ENCODE results near the gene RAD54L.
"Not testable (repeated sequence)": the region's sequence is repeated elsewhere in the genome, so short reads cannot be mapped to it uniquely, and the experiment has no call there.

RAD54L gene

DNA sequence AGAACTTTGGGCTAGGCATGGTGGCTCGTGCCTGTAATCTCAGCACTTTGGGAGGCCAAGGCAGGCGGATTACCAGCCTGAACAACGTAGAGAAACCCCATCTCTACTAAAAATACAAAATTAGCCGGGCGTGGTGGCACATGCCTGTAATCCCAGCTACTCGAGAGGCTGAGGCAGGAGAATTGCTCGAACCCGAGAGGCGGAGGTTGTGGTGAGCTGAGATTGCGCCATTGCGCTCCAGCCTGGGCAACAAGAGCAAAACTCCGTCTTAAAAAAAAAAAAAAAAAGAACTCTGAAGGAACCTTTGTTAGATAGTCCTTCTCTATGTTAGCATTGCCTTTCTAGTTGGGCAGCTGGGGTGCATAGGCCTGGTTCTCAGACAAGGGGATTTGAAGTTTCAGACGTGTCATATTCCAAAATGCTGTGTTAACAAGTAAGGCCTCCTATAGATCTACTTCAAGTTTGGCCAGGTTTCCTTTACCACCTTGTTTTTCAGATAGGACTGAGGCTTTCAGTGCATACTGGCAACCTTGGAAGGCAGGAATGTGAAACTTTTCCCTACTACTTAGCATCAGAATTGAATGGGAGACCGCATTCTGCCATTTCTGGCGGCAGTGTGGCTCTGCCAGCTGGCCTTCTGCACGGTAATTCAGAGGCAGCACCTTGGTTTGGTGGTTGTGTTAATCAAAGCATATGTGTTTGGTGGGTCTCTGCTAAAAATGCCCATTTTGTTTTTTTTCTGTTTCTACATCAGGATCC lies 62.0 kb downstream of the RAD54L start:
- Histone ChIP-seq H3K56ac (ENCODE audit: low read length) (no peak overlapping the region), H2BK5ac (ENCODE audit: low read length) (no peak overlapping the region), H2BK15ac (replicated peaks; ENCODE audit: low read depth) (no peak overlapping the region), H3K27ac (ENCODE audit: low read depth, low read length) (no peak overlapping the region), H3K4ac (ENCODE audit: low read depth, low read length) (no peak overlapping the region), H3K4me2 (ENCODE audit: low read length) (no peak overlapping the region), H3K18ac (ENCODE audit: low read length) (no peak overlapping the region), H3K4me1 (ENCODE audit: control insufficient read depth, low read depth, low read length) (no peaks in the 10 kb centered on the region), H3K36me3 (ENCODE audit: control insufficient read depth, insufficient read depth, low read length) (peaks cover 9% of the 10 kb centered on the region), H3K79me2 (ENCODE audit: control insufficient read depth, insufficient read depth, low read length) (peaks cover 46% of the 10 kb centered on the region), H3K27me3 (ENCODE audit: insufficient read depth, low read length, poor library complexity) (no peaks in the 10 kb centered on the region), H4K5ac (ENCODE audit: low read length) (no peak overlapping the region), H3K4me3 (ENCODE audit: low read length) (no peak overlapping the region), H3K79me1 (ENCODE audit: low read length) (peaks cover 12% of the 10 kb centered on the region), H2AK5ac (ENCODE audit: low read length) (no peak overlapping the region), H3K23ac (ENCODE audit: low read length) (no peak overlapping the region), H3K9ac (ENCODE audit: low read length) (no peak overlapping the region), H2BK120ac (ENCODE audit: low read depth, low read length) (no peak overlapping the region), H4K8ac (ENCODE audit: low read depth, low read length) (no peak overlapping the region)
- no CpG with 5 or more reads among the region's 16 CpGs for WGBS (ENCODE audit: extremely low coverage, insufficient coverage, low lambda C conversion rate)
- DNase-seq = no peak

DNA sequence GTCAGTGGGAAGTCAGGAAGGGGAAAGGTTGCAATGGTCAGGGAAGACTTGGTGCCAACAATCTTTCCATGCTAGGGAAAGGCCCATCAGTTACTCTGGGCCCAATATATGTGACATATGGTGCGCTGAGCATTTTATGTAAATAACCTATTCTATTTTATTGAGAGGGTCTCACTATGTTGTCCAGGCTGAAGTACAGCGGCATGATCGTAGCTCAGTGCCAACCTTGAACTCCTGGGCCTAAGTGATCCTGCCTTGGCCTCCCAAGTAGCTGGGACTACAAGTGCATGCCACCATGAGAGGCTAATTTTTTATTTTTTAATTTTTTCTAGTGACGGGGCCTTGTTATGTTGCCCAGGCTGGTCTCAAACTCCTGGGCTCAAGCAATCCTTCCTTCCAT lies 62.8 kb downstream of the RAD54L start:
- H3K9ac ChIP-seq (ENCODE audit: low read length) = no peak overlapping the region
- no peak overlapping the region for H2BK120ac ChIP-seq (ENCODE audit: low read depth, low read length)
- no peak overlapping the region for H3K4ac ChIP-seq (ENCODE audit: low read depth, low read length)
- H3K23ac ChIP-seq (ENCODE audit: low read length) = no peak overlapping the region
- H3K27me3 ChIP-seq (ENCODE audit: insufficient read depth, low read length, poor library complexity) = no peaks in the 10 kb centered on the region
- H3K4me1 ChIP-seq (ENCODE audit: control insufficient read depth, low read depth, low read length) = no peaks in the 10 kb centered on the region
- no CpG with 5 or more reads among the region's 4 CpGs for WGBS (ENCODE audit: extremely low coverage, insufficient coverage, low lambda C conversion rate)
- H4K5ac ChIP-seq (ENCODE audit: low read length) = no peak overlapping the region
- H3K79me2 ChIP-seq (ENCODE audit: control insufficient read depth, insufficient read depth, low read length) = peaks cover 38% of the 10 kb centered on the region
- peaks cover 10% of the 10 kb centered on the region for H3K36me3 ChIP-seq (ENCODE audit: control insufficient read depth, insufficient read depth, low read length)
- no peak overlapping the region for H2BK5ac ChIP-seq (ENCODE audit: low read length)
- H2AK5ac ChIP-seq (ENCODE audit: low read length) = no peak overlapping the region
- H3K56ac ChIP-seq (ENCODE audit: low read length) = no peak overlapping the region
- H3K79me1 ChIP-seq (ENCODE audit: low read length) = peaks cover 12% of the 10 kb centered on the region
- no peak overlapping the region for H3K18ac ChIP-seq (ENCODE audit: low read length)
- DNase-seq = no peak
- no peak overlapping the region for H3K4me3 ChIP-seq (ENCODE audit: low read length)
- H3K4me2 ChIP-seq (ENCODE audit: low read length) = no peak overlapping the region
- no peak overlapping the region for H4K8ac ChIP-seq (ENCODE audit: low read depth, low read length)
- H3K27ac ChIP-seq (ENCODE audit: low read depth, low read length) = no peak overlapping the region
- no peak overlapping the region for H2BK15ac ChIP-seq (replicated peaks; ENCODE audit: low read depth)

- Histone ChIP-seq H3K36me3 (ENCODE audit: control insufficient read depth, insufficient read depth, low read length) (peaks cover 4% of the 10 kb centered on the region), H2BK120ac (ENCODE audit: low read depth, low read length) (no peak overlapping the region)
- no CpG with 5 or more reads among the region's 3 CpGs for WGBS (ENCODE audit: extremely low coverage, insufficient coverage, low lambda C conversion rate)
Measured at GRCh38 chr1:46315669-46316403, 68.3 kb downstream of the RAD54L start.

GRCh38 chr1:46317323-46317722 lies 69.8 kb downstream of the RAD54L start:
- Histone ChIP-seq H3K18ac (ENCODE audit: low read length) (no peak overlapping the region), H3K27ac (ENCODE audit: low read depth, low read length) (no peak overlapping the region), H4K5ac (ENCODE audit: low read length) (no peak overlapping the region), H2BK120ac (ENCODE audit: low read depth, low read length) (no peak overlapping the region), H2BK5ac (ENCODE audit: low read length) (no peak overlapping the region), H3K27me3 (ENCODE audit: insufficient read depth, low read length, poor library complexity) (no peaks in the 10 kb centered on the region), H2BK15ac (replicated peaks; ENCODE audit: low read depth) (no peak overlapping the region), H3K56ac (ENCODE audit: low read length) (no peak overlapping the region), H3K79me2 (ENCODE audit: control insufficient read depth, insufficient read depth, low read length) (no peaks in the 10 kb centered on the region), H3K9ac (ENCODE audit: low read length) (no peak overlapping the region), H3K4ac (ENCODE audit: low read depth, low read length) (no peak overlapping the region), H3K79me1 (ENCODE audit: low read length) (no peaks in the 10 kb centered on the region), H3K23ac (ENCODE audit: low read length) (no peak overlapping the region), H3K36me3 (ENCODE audit: control insufficient read depth, insufficient read depth, low read length) (peaks cover 3% of the 10 kb centered on the region), H4K8ac (ENCODE audit: low read depth, low read length) (no peak overlapping the region), H2AK5ac (ENCODE audit: low read length) (no peak overlapping the region), H3K4me1 (ENCODE audit: control insufficient read depth, low read depth, low read length) (no peaks in the 10 kb centered on the region), H3K4me2 (ENCODE audit: low read length) (no peak overlapping the region), H3K4me3 (ENCODE audit: low read length) (no peak overlapping the region)
- WGBS (ENCODE audit: extremely low coverage, insufficient coverage, low lambda C conversion rate) = no CpG with 5 or more reads among the region's 1 CpG
- no peak for DNase-seq

More at GRCh38 chr1:46315669-46316403, 68.3 kb downstream of the RAD54L start:
- Histone ChIP-seq H3K4me2 (ENCODE audit: low read length) (no peak overlapping the region), H3K4me3 (ENCODE audit: low read length) (no peak overlapping the region), H2BK15ac (replicated peaks; ENCODE audit: low read depth) (no peak overlapping the region), H3K4ac (ENCODE audit: low read depth, low read length) (no peak overlapping the region), H3K27me3 (ENCODE audit: insufficient read depth, low read length, poor library complexity) (no peaks in the 10 kb centered on the region), H3K27ac (ENCODE audit: low read depth, low read length) (no peak overlapping the region), H3K56ac (ENCODE audit: low read length) (no peak overlapping the region), H4K5ac (ENCODE audit: low read length) (no peak overlapping the region), H2AK5ac (ENCODE audit: low read length) (no peak overlapping the region), H3K23ac (ENCODE audit: low read length) (no peak overlapping the region), H4K8ac (ENCODE audit: low read depth, low read length) (no peak overlapping the region), H3K79me1 (ENCODE audit: low read length) (no peaks in the 10 kb centered on the region), H3K9ac (ENCODE audit: low read length) (no peak overlapping the region), H3K18ac (ENCODE audit: low read length) (no peak overlapping the region), H3K79me2 (ENCODE audit: control insufficient read depth, insufficient read depth, low read length) (no peaks in the 10 kb centered on the region), H2BK5ac (ENCODE audit: low read length) (no peak overlapping the region), H3K4me1 (ENCODE audit: control insufficient read depth, low read depth, low read length) (no peaks in the 10 kb centered on the region)
- DNase-seq = no peak

DNA sequence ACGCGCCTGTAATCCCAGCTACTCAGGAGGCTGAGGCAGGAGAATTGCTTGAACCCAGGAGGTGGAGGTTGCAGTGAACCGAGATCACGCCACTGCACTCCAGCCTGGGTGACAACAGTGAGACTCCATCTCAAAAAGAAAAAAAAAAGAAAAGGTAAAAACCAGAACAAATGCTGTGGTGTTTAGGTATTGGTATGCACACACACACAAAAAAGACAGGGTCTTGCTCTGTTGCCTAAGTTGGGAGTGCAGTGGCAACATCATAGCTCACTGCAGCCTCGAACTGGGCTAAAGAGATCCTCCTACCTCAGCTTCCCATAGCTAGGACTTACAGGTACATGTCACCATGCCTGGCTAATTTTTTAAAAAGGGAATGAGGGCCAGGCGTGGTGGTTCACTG lies 71.7 kb downstream of the RAD54L start:
- not testable (repeated sequence) for H2BK120ac ChIP-seq (ENCODE audit: low read depth, low read length); H3K9ac ChIP-seq (ENCODE audit: low read length); H3K4me1 ChIP-seq (ENCODE audit: control insufficient read depth, low read depth, low read length); H4K8ac ChIP-seq (ENCODE audit: low read depth, low read length); H3K18ac ChIP-seq (ENCODE audit: low read length); H3K36me3 ChIP-seq (ENCODE audit: control insufficient read depth, insufficient read depth, low read length); H2BK15ac ChIP-seq (replicated peaks; ENCODE audit: low read depth); H3K4me3 ChIP-seq (ENCODE audit: low read length); H3K23ac ChIP-seq (ENCODE audit: low read length); H3K27me3 ChIP-seq (ENCODE audit: insufficient read depth, low read length, poor library complexity); H3K56ac ChIP-seq (ENCODE audit: low read length); H3K4ac ChIP-seq (ENCODE audit: low read depth, low read length); H4K5ac ChIP-seq (ENCODE audit: low read length); H3K79me2 ChIP-seq (ENCODE audit: control insufficient read depth, insufficient read depth, low read length); H2AK5ac ChIP-seq (ENCODE audit: low read length); H3K27ac ChIP-seq (ENCODE audit: low read depth, low read length); H2BK5ac ChIP-seq (ENCODE audit: low read length); H3K4me2 ChIP-seq (ENCODE audit: low read length); DNase-seq; H3K79me1 ChIP-seq (ENCODE audit: low read length)
- WGBS (ENCODE audit: extremely low coverage, insufficient coverage, low lambda C conversion rate) = no CpG with 5 or more reads among the region's 6 CpGs
